Breast epithelium (tissue), 3 donors: ENCODE results near the gene HNF4A.

Source experiments
- POLR2A ChIP-seq: fragments of 450-650 bp; IDR thresholded peaks from one replicate; pipeline ENCODE4 v1.6.1; 2016; ENCODE audit warnings: antibody characterized with exemption, mild to moderate bottlenecking, moderate library complexity
- POLR2AphosphoS5 ChIP-seq, 3 donors: sonication (generic); formaldehyde crosslinking; IDR thresholded peaks; one replicate each; pipeline ENCODE4 v1.6.1; 2017; ENCODE audit warnings: antibody characterized with exemption in 3 of 3
- TF ChIP-seq, protein P1 (sequence below), 3 donors: fragments of 450-650 bp; IDR thresholded peaks; one replicate each; pipeline ENCODE4 v1.5.1; 2016 to 2017; ENCODE audit warnings: antibody characterized with exemption in 3 of 3, mild to moderate bottlenecking in 3 of 3, moderate library complexity in 3 of 3

DNA sequence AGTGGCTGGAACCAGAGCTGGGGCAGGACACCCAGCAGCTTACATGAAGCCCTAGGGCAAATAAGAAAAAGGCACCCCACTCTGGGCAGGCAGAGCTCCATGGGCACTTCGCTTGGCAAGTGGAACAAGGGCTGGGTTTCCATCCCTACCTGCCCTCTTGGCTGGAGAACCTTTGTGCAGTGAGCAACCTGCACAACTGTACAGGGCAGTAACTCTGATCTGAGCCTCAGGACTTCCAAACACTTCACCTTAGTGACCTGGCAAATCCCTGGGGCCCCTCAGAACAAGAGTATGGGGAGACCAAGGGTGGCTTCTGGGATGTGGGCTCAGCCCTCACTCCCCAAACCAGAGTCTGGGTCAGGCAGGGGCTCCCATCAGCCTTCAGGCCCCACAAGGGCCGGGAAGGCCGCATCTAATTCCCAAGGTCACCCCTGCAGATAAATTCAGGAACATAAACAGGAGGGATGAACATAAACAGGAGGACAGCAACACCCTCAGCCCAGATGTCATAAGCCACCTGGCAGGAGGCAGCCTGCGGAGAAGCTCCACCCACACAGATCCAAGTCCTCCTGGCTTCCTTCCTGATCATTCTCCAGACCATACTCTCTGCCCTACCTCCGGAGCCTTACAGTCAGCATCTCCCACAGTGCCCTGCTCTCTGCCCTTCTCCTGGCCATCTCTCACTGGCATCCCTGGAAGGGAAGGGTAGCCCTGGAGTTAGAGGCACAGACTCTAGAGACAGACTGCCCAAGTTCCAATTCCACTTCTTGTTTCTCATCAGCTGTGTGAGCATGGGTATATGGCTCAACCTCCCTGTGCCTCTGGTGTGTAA is 37.5 kb downstream of the HNF4A start:
- TF ChIP-seq, protein P1, sequence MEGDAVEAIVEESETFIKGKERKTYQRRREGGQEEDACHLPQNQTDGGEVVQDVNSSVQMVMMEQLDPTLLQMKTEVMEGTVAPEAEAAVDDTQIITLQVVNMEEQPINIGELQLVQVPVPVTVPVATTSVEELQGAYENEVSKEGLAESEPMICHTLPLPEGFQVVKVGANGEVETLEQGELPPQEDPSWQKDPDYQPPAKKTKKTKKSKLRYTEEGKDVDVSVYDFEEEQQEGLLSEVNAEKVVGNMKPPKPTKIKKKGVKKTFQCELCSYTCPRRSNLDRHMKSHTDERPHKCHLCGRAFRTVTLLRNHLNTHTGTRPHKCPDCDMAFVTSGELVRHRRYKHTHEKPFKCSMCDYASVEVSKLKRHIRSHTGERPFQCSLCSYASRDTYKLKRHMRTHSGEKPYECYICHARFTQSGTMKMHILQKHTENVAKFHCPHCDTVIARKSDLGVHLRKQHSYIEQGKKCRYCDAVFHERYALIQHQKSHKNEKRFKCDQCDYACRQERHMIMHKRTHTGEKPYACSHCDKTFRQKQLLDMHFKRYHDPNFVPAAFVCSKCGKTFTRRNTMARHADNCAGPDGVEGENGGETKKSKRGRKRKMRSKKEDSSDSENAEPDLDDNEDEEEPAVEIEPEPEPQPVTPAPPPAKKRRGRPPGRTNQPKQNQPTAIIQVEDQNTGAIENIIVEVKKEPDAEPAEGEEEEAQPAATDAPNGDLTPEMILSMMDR (IDR thresholded peaks at IDR 0.05): no peak
- TF ChIP-seq POLR2AphosphoS5 (IDR thresholded peaks at IDR 0.05) (no peak), POLR2A (no peak)
